ENCODE measurements around the gene ZNF354C.
A peak's percentile ranks its signal among the peaks of the same experiment; 100 is the strongest.

Gene ZNF354C

DNA sequence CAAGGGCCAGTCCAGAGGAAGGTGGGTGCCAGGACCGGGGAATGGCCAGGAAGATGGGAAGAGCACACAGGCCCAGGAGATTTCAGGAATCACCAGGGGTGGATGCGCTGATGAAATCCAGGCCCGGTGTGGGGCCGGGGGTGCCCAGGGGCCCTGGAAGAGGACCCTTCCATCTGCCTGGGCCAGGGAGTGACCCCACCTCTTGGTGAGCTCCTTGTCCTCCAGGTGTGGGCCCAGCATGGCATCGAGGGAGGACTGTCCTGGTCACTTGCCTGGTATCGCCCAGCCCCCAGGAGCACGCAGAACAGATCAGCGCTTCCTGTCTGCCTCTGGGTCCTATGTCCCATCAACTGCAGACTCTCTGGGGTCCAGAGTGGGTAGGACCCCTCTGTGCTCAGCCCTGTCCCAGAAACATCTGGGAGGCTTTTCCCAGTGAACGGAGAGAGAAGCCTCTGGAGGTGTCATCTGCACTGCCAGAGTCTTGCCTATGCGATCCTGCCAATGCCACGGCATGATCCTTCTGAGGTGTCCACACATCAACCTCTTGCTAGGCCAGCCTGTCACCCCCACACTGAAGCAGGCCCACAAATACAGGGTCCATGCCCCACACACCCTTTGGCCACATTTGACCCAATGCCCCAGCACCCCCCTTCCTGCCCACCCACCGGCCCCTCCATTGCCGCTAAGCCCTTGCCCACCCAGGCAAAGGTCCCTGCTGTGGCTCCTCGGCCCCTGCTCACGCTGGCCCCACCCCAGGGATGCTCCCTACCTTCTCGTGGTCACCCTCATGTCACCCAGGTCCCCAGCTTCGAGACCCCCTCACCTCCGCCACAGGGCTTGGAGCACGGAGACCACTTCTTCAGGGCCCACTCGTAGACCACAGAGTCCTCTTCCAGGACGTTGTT lies 67.2 kb downstream of the ZNF354C start:
- no peak for DNase-seq (ENCODE audit: low read depth)

DNA sequence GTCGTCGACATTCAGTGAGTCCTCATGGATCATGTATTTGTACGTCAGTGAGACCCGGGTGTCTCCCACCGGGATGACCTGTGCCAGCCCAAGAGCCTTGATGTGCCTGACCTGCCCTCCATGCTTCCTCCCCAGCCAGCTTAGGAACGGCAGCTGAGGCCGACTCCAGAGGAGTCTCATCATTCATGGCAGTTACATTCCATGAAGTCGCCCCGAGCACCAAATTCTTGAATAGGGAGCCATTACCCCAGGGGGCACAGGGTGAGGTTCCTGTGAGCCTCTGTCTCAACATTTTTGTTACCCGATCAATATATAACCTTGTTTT lies 67.8 kb downstream of the ZNF354C start:
- no peak for DNase-seq (ENCODE audit: low read depth)

- DNase-seq (ENCODE audit: low read depth): no peak
These were observed 68.8 kb downstream of the ZNF354C start for GRCh38 chr5:179128976-179129375.

DNA sequence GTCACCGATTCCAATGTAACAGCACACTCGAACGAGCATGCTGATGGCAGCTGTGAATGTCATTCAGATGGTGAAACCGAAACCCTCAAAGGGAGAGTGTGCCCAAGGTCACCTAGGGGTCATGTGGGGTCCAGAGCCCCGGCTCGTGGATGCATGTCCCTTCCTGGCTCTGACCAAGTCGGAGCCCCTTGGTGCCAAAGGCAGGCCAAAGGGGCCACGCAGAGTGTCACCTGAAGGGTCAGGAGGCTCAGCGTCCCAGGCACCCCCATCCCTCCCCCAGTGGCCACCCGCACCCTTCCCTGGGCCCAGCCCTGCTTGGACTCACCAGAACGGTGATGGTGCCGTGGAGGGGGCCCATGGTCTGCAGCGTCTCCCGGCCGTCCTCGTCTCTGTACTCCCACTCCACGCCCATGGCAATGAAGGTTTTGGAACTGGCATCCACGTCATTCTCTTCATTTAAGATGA lies 69.5 kb downstream of the ZNF354C start:
- no peak for DNase-seq (ENCODE audit: low read depth)

DNA sequence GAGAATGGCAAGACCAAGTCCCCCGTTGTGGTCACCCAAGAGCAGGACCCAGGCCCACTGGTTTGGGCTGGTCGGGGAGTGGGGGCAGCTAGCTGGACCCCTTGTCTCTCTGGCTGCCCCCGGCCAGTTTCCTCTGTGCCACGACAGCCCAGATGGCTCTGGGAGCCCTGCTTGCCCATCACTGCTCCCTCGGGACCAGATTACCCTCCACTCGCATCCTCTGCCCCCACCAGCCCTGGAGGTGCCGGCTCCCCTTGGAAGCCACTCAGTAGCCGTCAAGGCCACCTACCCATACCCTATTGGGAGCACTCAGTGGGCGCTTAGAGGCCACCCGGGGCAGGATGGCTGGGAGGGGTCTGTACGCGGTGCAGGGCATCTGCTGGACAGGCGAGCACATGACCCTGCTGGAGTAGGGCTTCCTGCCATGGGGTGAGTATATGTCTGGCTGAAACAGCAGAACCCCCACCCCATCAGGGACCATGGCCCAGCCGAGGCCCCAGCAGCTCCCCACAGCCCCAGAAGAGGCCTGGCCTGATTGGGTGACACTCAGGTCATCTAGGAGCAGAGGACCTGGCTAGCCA lies 70.0 kb downstream of the ZNF354C start:
- DNase-seq (ENCODE audit: low read depth): no peak

DNA sequence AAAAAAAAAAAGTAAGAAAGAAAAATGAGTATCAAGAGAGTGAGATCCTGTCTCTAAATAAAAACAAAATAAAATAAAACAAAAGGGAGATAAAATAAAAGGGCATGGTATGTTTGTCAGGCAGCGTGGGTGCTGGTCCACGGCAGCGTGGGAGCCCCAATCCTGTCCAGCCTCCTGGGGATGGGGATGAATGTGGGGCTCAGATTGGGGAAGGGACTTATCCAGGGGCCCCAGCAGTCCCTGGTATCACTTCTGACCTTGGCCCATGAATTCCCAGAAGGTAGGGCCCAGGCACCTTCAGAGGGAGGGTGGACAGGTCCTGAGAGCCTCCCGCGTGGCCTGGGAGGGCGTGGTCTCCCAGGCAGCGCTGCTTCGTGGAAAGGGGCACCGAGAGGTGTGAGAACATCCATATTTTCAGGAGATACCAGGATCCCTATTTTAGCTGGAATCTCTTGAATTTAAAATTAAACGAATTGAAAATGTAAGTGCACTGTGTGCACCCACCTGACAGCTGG lies 71.2 kb downstream of the ZNF354C start:
- no peak for DNase-seq (ENCODE audit: low read depth)

DNA sequence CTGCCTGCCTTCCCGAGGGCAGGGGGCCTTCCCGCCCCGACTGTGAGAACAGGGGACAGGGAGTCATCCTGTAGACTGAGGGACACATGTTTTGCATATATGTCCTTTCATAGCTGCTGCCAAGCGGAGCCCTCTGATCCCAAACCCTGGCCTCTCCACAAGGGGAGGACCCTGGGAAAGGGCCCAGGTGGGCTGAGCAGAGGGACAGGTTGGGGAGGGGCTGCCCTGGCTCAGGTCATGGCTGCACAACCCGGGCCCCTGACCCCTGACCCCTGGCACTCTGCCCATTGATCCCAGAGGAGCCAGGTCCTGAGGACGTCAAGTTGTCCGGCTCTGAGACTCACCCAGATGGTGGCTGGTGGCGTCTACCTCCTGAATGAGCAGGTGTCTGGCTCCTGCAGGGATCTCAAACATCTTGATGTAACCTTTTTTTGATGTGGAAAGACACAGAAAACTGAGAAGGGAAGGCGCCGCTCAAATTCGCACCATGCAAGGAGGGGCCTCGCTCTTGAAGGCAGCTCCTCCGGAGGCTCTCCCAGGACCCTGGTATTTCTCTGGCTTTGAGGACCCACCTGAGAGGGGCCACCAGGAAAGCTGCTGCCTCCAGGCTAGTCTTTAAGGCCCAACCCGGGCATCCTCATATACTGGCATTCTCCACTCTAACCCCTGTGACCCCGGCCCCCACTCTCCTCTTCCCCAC lies 71.9 kb downstream of the ZNF354C start:
- no peak for DNase-seq (ENCODE audit: low read depth)

DNA sequence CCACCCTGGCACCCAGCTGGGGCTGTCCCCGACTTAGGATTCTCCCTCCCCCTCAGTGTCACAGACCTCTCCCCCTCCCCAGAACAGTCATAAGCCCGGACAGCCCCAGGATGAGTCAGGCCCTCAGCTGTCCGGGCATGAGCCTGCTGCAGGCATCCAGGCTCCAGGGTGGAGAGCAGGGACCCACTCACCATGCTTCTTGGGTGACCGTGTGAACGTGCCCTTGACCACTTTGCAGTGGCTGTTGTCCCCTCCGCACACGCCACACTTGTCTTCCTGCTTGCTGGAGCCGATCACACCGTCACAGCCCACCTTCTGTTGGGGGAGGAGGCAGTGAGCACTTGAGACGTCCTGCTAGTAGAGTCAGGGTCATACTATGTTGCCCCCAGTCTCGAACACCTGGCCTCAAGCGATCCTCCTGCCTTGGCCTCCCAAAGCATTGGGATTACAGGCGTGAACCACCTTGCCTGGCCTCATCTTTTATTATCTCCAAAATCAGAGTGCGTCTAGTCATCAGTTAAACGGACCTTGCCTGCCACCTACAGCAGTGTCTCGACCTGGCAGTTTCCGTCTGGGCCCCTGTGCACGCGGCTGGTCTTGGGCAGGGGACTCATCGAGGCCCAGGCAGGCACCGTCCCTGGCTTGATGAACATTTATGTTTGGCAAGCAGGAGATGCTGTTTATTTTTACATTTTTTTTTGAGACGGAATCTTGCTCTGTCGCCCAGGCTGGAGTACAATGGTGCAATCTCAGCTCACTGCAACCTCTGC lies 72.6 kb downstream of the ZNF354C start:
- DNase-seq (ENCODE audit: low read depth): peak; percentile 11
